Keratinocyte (primary cell): ENCODE results near the gene SCGB2A2. TPM values are rescaled to one million over a fixed set of nuclear protein-coding genes. Genes with fewer than 3 reads are reported as not detected.

Experiments
- DNase-seq: peaks from one replicate; pipeline ENCODE4 v3.0.0-alpha.2; 2011; ENCODE audit warnings: low read depth, missing footprints, low spot score
- FAIRE-seq: peaks from 2 replicates; lab custom pipeline; 2011; peaks lifted over from hg19 to GRCh38; lab: Jason Lieb, UNC
- H2AFZ ChIP-seq: 2 replicates; pipeline ENCODE4 v1.6.0; 2012; ENCODE audit warnings: low read length, control low read depth, inconsistent platforms; ENCODE audit not compliant: control insufficient read depth
- H3K27ac ChIP-seq: 2 replicates; pipeline ENCODE4 v1.5.1; 2011; ENCODE audit warnings: low read length; ENCODE audit not compliant: control insufficient read depth, insufficient read depth
- H3K27me3 ChIP-seq: 3 replicates; pipeline ENCODE4 v1.6.0; 2011; ENCODE audit warnings: low read length; ENCODE audit not compliant: control insufficient read depth, insufficient read depth; ENCODE audit errors: extremely low read depth
- H3K36me3 ChIP-seq, 2 experiments: 2 replicates in 1 of 2; 3 replicates in 1 of 2; pipeline ENCODE4 v1.5.1; 2011; ENCODE audit warnings: low read length in 2 of 2, mild to moderate bottlenecking in 1 of 2; ENCODE audit not compliant: control insufficient read depth in 2 of 2, insufficient read depth in 2 of 2; ENCODE audit errors: extremely low read depth in 1 of 2
- H3K4me1 ChIP-seq: 3 replicates; pipeline ENCODE4 v1.5.1; 2011; ENCODE audit warnings: low read length; ENCODE audit not compliant: control insufficient read depth, insufficient read depth; ENCODE audit errors: extremely low read depth
- H3K4me2 ChIP-seq: 3 replicates; pipeline ENCODE4 v1.6.0; 2011; ENCODE audit warnings: low read depth, low read length; ENCODE audit not compliant: control insufficient read depth, insufficient read depth; ENCODE audit errors: extremely low read depth
- H3K4me3 ChIP-seq, 3 experiments: fragments of 200-600 bp in 1 of 3; sonication (generic) in 1 of 3; 2 replicates in 2 of 3; 3 replicates in 1 of 3; pipeline ENCODE4 v1.5.1; 2011 to 2016; ENCODE audit warnings: low read length in 3 of 3, mild to moderate bottlenecking in 3 of 3, control low read depth in 2 of 3, inconsistent platforms in 1 of 3, low read depth in 1 of 3, mixed read lengths in 1 of 3, mixed run types in 1 of 3, moderate library complexity in 1 of 3; ENCODE audit not compliant: control insufficient read depth in 2 of 3, insufficient read depth in 2 of 3; ENCODE audit errors: extremely low read depth in 1 of 3
- H3K79me2 ChIP-seq: 2 replicates; pipeline ENCODE4 v1.6.0; 2012; ENCODE audit warnings: low read length; ENCODE audit not compliant: control insufficient read depth, insufficient read depth
- H3K9ac ChIP-seq: 3 replicates; pipeline ENCODE4 v1.6.0; 2011; ENCODE audit warnings: low read length; ENCODE audit not compliant: control insufficient read depth, insufficient read depth; ENCODE audit errors: extremely low read depth
- H3K9me1 ChIP-seq: 3 replicates; pipeline ENCODE4 v1.6.0; 2011; ENCODE audit warnings: low read length; ENCODE audit not compliant: control insufficient read depth, insufficient read depth; ENCODE audit errors: extremely low read depth
- H3K9me3 ChIP-seq: 2 replicates; pipeline ENCODE4 v1.5.1; 2012; ENCODE audit warnings: low read depth, low read length; ENCODE audit not compliant: control insufficient read depth
- H4K20me1 ChIP-seq: 3 replicates; pipeline ENCODE4 v1.6.0; 2011; ENCODE audit warnings: low read length; ENCODE audit not compliant: control insufficient read depth, insufficient read depth; ENCODE audit errors: extremely low read depth
- CTCF ChIP-seq, 3 experiments: IDR thresholded peaks in 1 of 3; conservative IDR thresholded peaks in 1 of 3; optimal IDR thresholded peaks in 1 of 3; 2 replicates in 2 of 3; 3 replicates in 1 of 3; pipeline versions ENCODE3 to v1.5.1; 2011; ENCODE audit warnings: low read length in 3 of 3, mild to moderate bottlenecking in 3 of 3, moderate library complexity in 2 of 3, control low read depth in 1 of 3, inconsistent platforms in 1 of 3; ENCODE audit not compliant: insufficient read depth in 2 of 3; ENCODE audit errors: extremely low read depth in 1 of 3
- EZH2 ChIP-seq: IDR thresholded peaks from one replicate; pipeline ENCODE4 v1.6.1; 2012; ENCODE audit warnings: inconsistent platforms, mild to moderate bottlenecking, low read length, moderate library complexity
- dilution Hi-C: fragments of 300-500 bp; cut with MboI; formaldehyde crosslinking; loops from one replicate; pipeline ENCODE4 v1.7.0; 2020; ENCODE audit warnings: low sequenced_read_pairs; ENCODE audit not compliant: extremely low pct_ligation_motif_present
- polyA plus RNA-seq, 5 experiments: library from polyadenylated mRNA; depleted of rRNA in 3 of 5; stranded (reverse) in 3 of 5; stranded (forward) in 1 of 5; unstranded in 1 of 5; fragments of >200 nt; gene quantifications; 1 replicate in 1 of 5; 2 replicates in 3 of 5; 3 replicates in 1 of 5; pipeline versions ENCODE4 v1.2.1 to v1.2.3, GENCODE V29; 2011 to 2012; ENCODE audit warnings: missing spikeins in 2 of 5, low read depth in 1 of 5, low replicate concordance in 1 of 5

Gene SCGB2A2
- polyA plus RNA-seq, 1 donor (not counting 4 experiments of a cell fraction or from before 2014, with no cell fraction given) = not detected

- no peaks in the 10 kb centered on the region for H3K9me1 ChIP-seq
- TF ChIP-seq EZH2 (no peak), CTCF (optimal IDR thresholded peaks at IDR 0.05 in 1 of 3, IDR thresholded peaks at IDR 0.05 in 1 of 3, conservative IDR thresholded peaks at IDR 0.05 in 1 of 3; ENCODE audit: extremely low read depth in 1 of 3, insufficient read depth in 2 of 3, low read length in 3 of 3) (no peak)
- H4K20me1 ChIP-seq = no peaks in the 10 kb centered on the region
- H3K9me3 ChIP-seq = no peaks in the 10 kb centered on the region
- no peak overlapping the region for H3K4me2 ChIP-seq
- no peak overlapping the region for H3K9ac ChIP-seq
- DNase-seq (no peak), FAIRE-seq (no peak)
- no peak overlapping the region for H2AFZ ChIP-seq
- no peaks in the 10 kb centered on the region for H3K79me2 ChIP-seq
- no peak overlapping the region for H3K4me3 ChIP-seq
- H3K27ac ChIP-seq = no peak overlapping the region
- dilution Hi-C loops = no loop called here
- H3K36me3 ChIP-seq = no peaks in the 10 kb centered on the region
- H3K27me3 ChIP-seq = peaks cover 5% of the 10 kb centered on the region
- no peaks in the 10 kb centered on the region for H3K4me1 ChIP-seq
Observed at GRCh38 chr11:62280452-62280851, 10.5 kb downstream of the SCGB2A2 start.

GRCh38 chr11:62295504-62295903 lies 25.5 kb downstream of the SCGB2A2 start:
- no peak overlapping the region for H3K4me2 ChIP-seq
- no peaks in the 10 kb centered on the region for H3K9me1 ChIP-seq
- DNase-seq = no peak
- no peak for TF ChIP-seq EZH2
- no peak for TF ChIP-seq CTCF (optimal IDR thresholded peaks at IDR 0.05 in 1 of 3, IDR thresholded peaks at IDR 0.05 in 1 of 3, conservative IDR thresholded peaks at IDR 0.05 in 1 of 3; ENCODE audit: extremely low read depth in 1 of 3, insufficient read depth in 2 of 3, low read length in 3 of 3)
- H3K9ac ChIP-seq = no peak overlapping the region
- no peaks in the 10 kb centered on the region for H3K9me3 ChIP-seq
- H2AFZ ChIP-seq = no peak overlapping the region
- no peak overlapping the region for H3K27ac ChIP-seq
- H3K4me3 ChIP-seq = no peak overlapping the region
- no peak for FAIRE-seq
- H3K27me3 ChIP-seq = peaks cover 6% of the 10 kb centered on the region
- no peaks in the 10 kb centered on the region for H3K79me2 ChIP-seq
- H3K36me3 ChIP-seq = no peaks in the 10 kb centered on the region
- H3K4me1 ChIP-seq = no peaks in the 10 kb centered on the region
- H4K20me1 ChIP-seq = no peaks in the 10 kb centered on the region
- dilution Hi-C loops = no loop called here
